Breast epithelium (tissue), 4 donors: ENCODE measurements around the gene DNAJB1. TPM values are rescaled to one million over a fixed set of nuclear protein-coding genes. Genes with fewer than 3 reads are reported as not detected.
A peak's percentile ranks its signal among the peaks of the same experiment; 100 is the strongest.

ENCODE experiments used
- DNase-seq, 2 donors: peaks; one replicate each; pipeline ENCODE4 v3.0.0-alpha.2; 2019; ENCODE audit warnings: low spot score in 2 of 2
- H3K27ac ChIP-seq, 2 donors: fragments of 200-600 bp; sonication (generic) in 1 of 2; one replicate each; pipeline ENCODE4 v1.5.1; 2016 to 2019; ENCODE audit warnings: mild to moderate bottlenecking in 1 of 2
- H3K27me3 ChIP-seq, 2 donors: fragments of 200-600 bp; sonication (generic) in 1 of 2; one replicate each; pipeline versions ENCODE4 v1.5.1 to v1.6.0; 2017 to 2019; ENCODE audit warnings: control low read depth in 1 of 2, mild to moderate bottlenecking in 1 of 2
- H3K36me3 ChIP-seq: fragments of 200-600 bp; one replicate; pipeline ENCODE4 v1.5.1; 2019
- H3K4me1 ChIP-seq, 2 donors: fragments of 200-600 bp; sonication (generic); one replicate each; pipeline ENCODE4 v1.5.1; 2016 to 2019; ENCODE audit warnings: control low read depth in 1 of 2
- H3K4me3 ChIP-seq, 3 donors: fragments of 200-600 bp; sonication (generic); 1 replicate in 2 of 3; 2 replicates in 1 of 3; pipeline ENCODE4 v1.5.1; 2016 to 2019; ENCODE audit warnings: mild to moderate bottlenecking in 3 of 3, moderate library complexity in 2 of 3
- H3K9me3 ChIP-seq, 2 donors: fragments of 200-600 bp; sonication (generic) in 1 of 2; one replicate each; pipeline ENCODE4 v1.5.1; 2016 to 2019; ENCODE audit warnings: control low read depth in 1 of 2
- CTCF ChIP-seq, 3 donors: fragments of 450-650 bp; IDR thresholded peaks; one replicate each; pipeline ENCODE4 v1.5.1; 2016 to 2017; ENCODE audit warnings: antibody characterized with exemption in 3 of 3, mild to moderate bottlenecking in 3 of 3, moderate library complexity in 3 of 3
- POLR2A ChIP-seq: fragments of 450-650 bp; IDR thresholded peaks from one replicate; pipeline ENCODE4 v1.6.1; 2016; ENCODE audit warnings: antibody characterized with exemption, mild to moderate bottlenecking, moderate library complexity
- POLR2AphosphoS5 ChIP-seq, 3 donors: sonication (generic); formaldehyde crosslinking; IDR thresholded peaks; one replicate each; pipeline ENCODE4 v1.6.1; 2017; ENCODE audit warnings: antibody characterized with exemption in 3 of 3
- intact Hi-C: fragments of 100-400 bp; cut with DNase I; formaldehyde crosslinking; loops from one replicate; pipeline ENCODE4 v1.15.1; 2023; ENCODE audit warnings: low total_unique reads
- total RNA-seq, 3 donors: library from RNA; depleted of rRNA; stranded (reverse); fragments of >200 nt; gene quantifications; one replicate each; pipeline ENCODE4 v1.1.0, GENCODE V29; 2016

The DNAJB1 gene
- total RNA-seq, 3 donors from 2014 or later: 59.0 to 166 (median 102) TPM

- no peaks in the 10 kb centered on the region for H3K9me3 ChIP-seq
- H3K27me3 ChIP-seq: no peaks in the 10 kb centered on the region
- DNase-seq: no peak
- peaks cover 5 to 9% of the 10 kb centered on the region in 2 donors for H3K4me1 ChIP-seq
- intact Hi-C loops: no loop called here
- H3K36me3 ChIP-seq: no peaks in the 10 kb centered on the region
- H3K27ac ChIP-seq: peak overlapping the region in 1 of 2 donors; percentile 10
- no peak overlapping the region for H3K4me3 ChIP-seq
- no peak for TF ChIP-seq POLR2A
- TF ChIP-seq CTCF (IDR thresholded peaks at IDR 0.05): no peak
- TF ChIP-seq POLR2AphosphoS5 (IDR thresholded peaks at IDR 0.05): no peak
Observed at GRCh38 chr19:14540741-14541525, 22.7 kb upstream of the DNAJB1 start.

GRCh38 chr19:14536926-14537692, 18.9 kb upstream of the DNAJB1 start:
- Histone ChIP-seq H3K27me3 (no peaks in the 10 kb centered on the region), H3K4me3 (peak overlapping the region in 2 of 3 donors; percentile 27 to 33), H3K9me3 (no peaks in the 10 kb centered on the region), H3K27ac (peak overlapping the region; percentile 55 to 68), H3K36me3 (no peaks in the 10 kb centered on the region), H3K4me1 (no peaks in the 10 kb centered on the region)
- peak; percentile 66 to 78 for DNase-seq
- TF ChIP-seq CTCF (IDR thresholded peaks at IDR 0.05): no peak
- TF ChIP-seq POLR2A: no peak
- no peak for TF ChIP-seq POLR2AphosphoS5 (IDR thresholded peaks at IDR 0.05)
- intact Hi-C loops: no loop called here

- DNase-seq: no peak
- Histone ChIP-seq H3K4me1 (peaks cover 0 to 9% of the 10 kb centered on the region in 2 donors), H3K27ac (peak overlapping the region in 1 of 2 donors; percentile 24), H3K27me3 (no peaks in the 10 kb centered on the region), H3K9me3 (no peaks in the 10 kb centered on the region), H3K4me3 (no peak overlapping the region), H3K36me3 (no peaks in the 10 kb centered on the region)
- intact Hi-C loops: no loop called here
- TF ChIP-seq CTCF (IDR thresholded peaks at IDR 0.05) (no peak), POLR2AphosphoS5 (IDR thresholded peaks at IDR 0.05) (no peak)
Observed at GRCh38 chr19:14533450-14533849, 15.3 kb upstream of the DNAJB1 start.

GRCh38 chr19:14530506-14530905, 12.3 kb upstream of the DNAJB1 start:
- TF ChIP-seq POLR2A (no peak), POLR2AphosphoS5 (IDR thresholded peaks at IDR 0.05) (no peak)
- Histone ChIP-seq H3K27ac (no peak overlapping the region), H3K9me3 (no peaks in the 10 kb centered on the region), H3K27me3 (no peaks in the 10 kb centered on the region), H3K36me3 (no peaks in the 10 kb centered on the region), H3K4me3 (peak overlapping the region; percentile 77 to 90 (median 80)), H3K4me1 (peaks cover 0 to 9% of the 10 kb centered on the region in 2 donors)
- DNase-seq: no peak
- intact Hi-C loops: no loop called here

- peak overlapping the region; percentile 77 to 90 (median 80) for H3K4me3 ChIP-seq
- no peaks in the 10 kb centered on the region for H3K27me3 ChIP-seq
- no peaks in the 10 kb centered on the region for H3K36me3 ChIP-seq
- TF ChIP-seq CTCF (IDR thresholded peaks at IDR 0.05) (no peak), POLR2A (no peak), POLR2AphosphoS5 (IDR thresholded peaks at IDR 0.05) (no peak)
- H3K9me3 ChIP-seq: no peaks in the 10 kb centered on the region
- peaks cover 0 to 9% of the 10 kb centered on the region in 2 donors for H3K4me1 ChIP-seq
- peak in 1 of 2 donors; percentile 44 for DNase-seq
- intact Hi-C loops: no loop called here
- peak overlapping the region; percentile 90 to 92 for H3K27ac ChIP-seq
Observed at GRCh38 chr19:14530005-14530348, 11.8 kb upstream of the DNAJB1 start.
